HCT116 (cell line): ENCODE measurements around the gene XPO1.

Source experiments
- CEBPB ChIP-seq: IDR thresholded peaks from 2 replicates; pipeline ENCODE4 v1.6.1; 2012; ENCODE audit warnings: low read depth
- CTCF ChIP-seq, 3 experiments: fragments of 200-600 bp in 1 of 3; sonication (generic) in 1 of 3; IDR thresholded peaks in 2 of 3; conservative IDR thresholded peaks in 1 of 3; 2 replicates each; pipeline ENCODE4 v1.5.1; 2012 to 2017; ENCODE audit warnings: low read depth in 2 of 3, low read length in 2 of 3, antibody characterized with exemption in 1 of 3, borderline replicate concordance in 1 of 3, control low read depth in 1 of 3, mild to moderate bottlenecking in 1 of 3, mixed read lengths in 1 of 3, mixed run types in 1 of 3, moderate library complexity in 1 of 3; ENCODE audit not compliant: insufficient read depth in 1 of 3
- MAX ChIP-seq: IDR thresholded peaks from 2 replicates; pipeline ENCODE4 v1.6.1; 2012
- POLR2A ChIP-seq: IDR thresholded peaks from 2 replicates; pipeline ENCODE4 v1.7.0; 2011; ENCODE audit warnings: borderline replicate concordance; ENCODE audit not compliant: insufficient read depth, insufficient read length; ENCODE audit errors: extremely low read depth
- POLR2AphosphoS5 ChIP-seq: IDR thresholded peaks from 2 replicates; pipeline ENCODE4 v1.6.1; 2011; ENCODE audit warnings: mild to moderate bottlenecking, low read depth, low read length, moderate library complexity
- TCF7L2 ChIP-seq: IDR thresholded peaks from 2 replicates; pipeline ENCODE4 v1.7.0; 2011; ENCODE audit warnings: borderline replicate concordance, inconsistent platforms; ENCODE audit not compliant: insufficient read depth, insufficient read length; ENCODE audit errors: extremely low read depth

GRCh38 chr2:61575447-61575859, 37.3 kb upstream of the XPO1 start:
- no peak for TF ChIP-seq MAX
- no peak for TF ChIP-seq CTCF (IDR thresholded peaks at IDR 0.05 in 2 of 3, conservative IDR thresholded peaks at IDR 0.05 in 1 of 3; ENCODE audit: borderline replicate concordance in 1 of 3, insufficient read depth in 1 of 3, low read depth in 2 of 3, low read length in 2 of 3)
- TF ChIP-seq POLR2AphosphoS5: no peak
- TF ChIP-seq POLR2A: no peak
- no peak for TF ChIP-seq CEBPB
- no peak for TF ChIP-seq TCF7L2
